CD4-positive, alpha-beta T cell (primary cell): Measurements from ENCODE around the gene PTPRF. TPM values are rescaled to one million over a fixed set of nuclear protein-coding genes. Genes with fewer than 3 reads are reported as not detected.

Experiments used
- ATAC-seq: fragments of 200-7000 bp; cut with Tn5 transposase; one replicate; pipeline ENCODE4 v1.10.0; 2022; ENCODE audit warnings: mild to moderate bottlenecking; ENCODE audit not compliant: poor library complexity
- CTCF ChIA-PET: fragments of 350-600 bp; sonication (Branson Sonifier 250); formaldehyde crosslinking; loops from one replicate; lab custom pipeline; 2021; ENCODE audit warnings: antibody characterized with exemption, inconsistent platforms; lab: Charles Lee
- POLR2A ChIA-PET: fragments of 350-600 bp; sonication (Branson Sonifier 250); formaldehyde crosslinking; loops from one replicate; lab custom pipeline; 2021; ENCODE audit warnings: antibody characterized with exemption, inconsistent platforms; lab: Charles Lee
- DNase-seq, 14 experiments: peaks; one replicate each; pipeline ENCODE4 v3.0.0-alpha.2; 2013 to 2020; ENCODE audit warnings: mixed read lengths in 2 of 14
- H3K27ac ChIP-seq, 2 donors: one replicate each; pipeline versions ENCODE4 v1.5.1 to v1.7.0; 2013; ENCODE audit warnings: low read length in 2 of 2, low read depth in 1 of 2, mild to moderate bottlenecking in 1 of 2
- H3K27me3 ChIP-seq, 2 experiments: 1 replicate in 1 of 2; 2 replicates in 1 of 2; pipeline versions ENCODE4 v1.6.1 to v1.7.0; 2013; ENCODE audit warnings: low read length in 2 of 2, control low read depth in 1 of 2, mild to moderate bottlenecking in 1 of 2, moderate library complexity in 1 of 2; ENCODE audit not compliant: insufficient read depth in 2 of 2, control insufficient read depth in 1 of 2
- H3K36me3 ChIP-seq: one replicate; pipeline ENCODE4 v1.6.1; 2013; ENCODE audit warnings: low read length, control low read depth; ENCODE audit not compliant: insufficient read depth
- H3K4me1 ChIP-seq: one replicate; pipeline ENCODE4 v1.6.1; 2013; ENCODE audit warnings: low read length, control low read depth; ENCODE audit not compliant: insufficient read depth
- H3K4me3 ChIP-seq: one replicate; pipeline ENCODE4 v1.5.1; 2013; ENCODE audit warnings: mild to moderate bottlenecking, low read length, moderate library complexity
- H3K9me3 ChIP-seq, 2 experiments: 1 replicate in 1 of 2; 2 replicates in 1 of 2; pipeline versions ENCODE4 v1.6.1 to v1.7.0; 2013; ENCODE audit warnings: low read length in 2 of 2, mild to moderate bottlenecking in 2 of 2, control low read depth in 1 of 2, moderate library complexity in 1 of 2; ENCODE audit not compliant: control insufficient read depth in 1 of 2, insufficient read depth in 1 of 2
- H3K27ac Mint-ChIP-seq: one replicate; pipeline ENCODE4 v1.8.0; 2020; ENCODE audit warnings: mixed read lengths
- H3K27me3 Mint-ChIP-seq: one replicate; pipeline ENCODE4 v1.8.0; 2021; ENCODE audit warnings: mixed read lengths
- H3K36me3 Mint-ChIP-seq: one replicate; pipeline ENCODE4 v1.8.0; 2021; ENCODE audit warnings: low read depth, mixed read lengths
- H3K4me1 Mint-ChIP-seq: one replicate; pipeline ENCODE4 v1.8.0; 2021; ENCODE audit warnings: low read depth, mixed read lengths
- H3K4me3 Mint-ChIP-seq: one replicate; pipeline ENCODE4 v1.8.0; 2020; ENCODE audit warnings: mild to moderate bottlenecking, mixed read lengths
- H3K9me3 Mint-ChIP-seq: one replicate; pipeline ENCODE4 v1.8.0; 2020; ENCODE audit warnings: mixed read lengths
- intact Hi-C, 2 experiments: fragments of 100-400 bp; cut with DNase I in 1 of 2; cut with micrococcal nuclease in 1 of 2; formaldehyde crosslinking; loops; one replicate each; pipeline versions ENCODE4 v1.15.1 to v1.9.0; 2023 to 2025; cut with DNase I, micrococcal nuclease
- total RNA-seq, 174 experiments: library from RNA in 2 of 174; stranded (reverse) in 2 of 174; gene quantifications; one replicate each; pipeline ENCODE4 v1.2.3 and lab custom pipeline; 2021 to 2026
- TF ChIP-seq, protein P1 (sequence below): fragments of 200-600 bp; IDR thresholded peaks from one replicate; pipeline ENCODE4 v1.8.0; 2022; ENCODE audit warnings: antibody characterized with exemption, mild to moderate bottlenecking

The PTPRF gene
- total RNA-seq, 2 experiments from 2014 or later, result 0.14 TPM

- Histone ChIP-seq H3K27ac (no peak overlapping the region), H3K4me1 (no peaks in the 10 kb centered on the region), H3K27me3 (peaks cover 11 to 40% of the 10 kb centered on the region in 2 experiments), H3K36me3 (no peaks in the 10 kb centered on the region), H3K9me3 (no peaks in the 10 kb centered on the region), H3K4me3 (no peak overlapping the region)
- DNase-seq (no peak), ATAC-seq (no peak)
- POLR2A ChIA-PET, result no interaction called here
- TF ChIP-seq, protein P1, sequence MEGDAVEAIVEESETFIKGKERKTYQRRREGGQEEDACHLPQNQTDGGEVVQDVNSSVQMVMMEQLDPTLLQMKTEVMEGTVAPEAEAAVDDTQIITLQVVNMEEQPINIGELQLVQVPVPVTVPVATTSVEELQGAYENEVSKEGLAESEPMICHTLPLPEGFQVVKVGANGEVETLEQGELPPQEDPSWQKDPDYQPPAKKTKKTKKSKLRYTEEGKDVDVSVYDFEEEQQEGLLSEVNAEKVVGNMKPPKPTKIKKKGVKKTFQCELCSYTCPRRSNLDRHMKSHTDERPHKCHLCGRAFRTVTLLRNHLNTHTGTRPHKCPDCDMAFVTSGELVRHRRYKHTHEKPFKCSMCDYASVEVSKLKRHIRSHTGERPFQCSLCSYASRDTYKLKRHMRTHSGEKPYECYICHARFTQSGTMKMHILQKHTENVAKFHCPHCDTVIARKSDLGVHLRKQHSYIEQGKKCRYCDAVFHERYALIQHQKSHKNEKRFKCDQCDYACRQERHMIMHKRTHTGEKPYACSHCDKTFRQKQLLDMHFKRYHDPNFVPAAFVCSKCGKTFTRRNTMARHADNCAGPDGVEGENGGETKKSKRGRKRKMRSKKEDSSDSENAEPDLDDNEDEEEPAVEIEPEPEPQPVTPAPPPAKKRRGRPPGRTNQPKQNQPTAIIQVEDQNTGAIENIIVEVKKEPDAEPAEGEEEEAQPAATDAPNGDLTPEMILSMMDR, result no peak
- Mint-ChIP-seq H3K4me1 (no peaks in the 10 kb centered on the region), H3K4me3 (no peak overlapping the region), H3K9me3 (no peaks in the 10 kb centered on the region), H3K27me3 (peaks cover 69% of the 10 kb centered on the region), H3K27ac (no peak overlapping the region), H3K36me3 (no peaks in the 10 kb centered on the region)
- CTCF ChIA-PET, result no interaction called here
- intact Hi-C loops, result no loop called here
Observed at GRCh38 chr1:43521756-43522155, 8.9 kb upstream of the PTPRF start.

DNA sequence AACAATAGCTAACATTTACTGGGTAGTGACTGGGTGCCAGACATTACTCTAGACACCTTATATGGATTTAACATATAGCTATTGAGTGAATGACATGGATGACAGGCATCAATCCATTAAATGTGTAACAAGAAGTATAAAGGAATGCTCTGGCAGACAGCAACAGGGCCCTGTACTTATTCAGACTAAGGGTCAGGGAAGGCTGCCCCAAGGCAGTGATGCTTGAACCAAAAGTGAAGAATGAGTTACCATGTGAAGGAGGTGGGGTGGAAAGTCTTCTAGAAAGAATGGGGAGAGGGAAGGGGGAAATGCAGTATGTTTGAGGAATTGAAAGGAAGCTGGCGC, 8.3 kb upstream of the PTPRF start:
- H3K36me3 Mint-ChIP-seq, result no peaks in the 10 kb centered on the region
- ATAC-seq (no peak), DNase-seq (no peak)
- Histone ChIP-seq H3K4me3 (no peak overlapping the region), H3K9me3 (no peaks in the 10 kb centered on the region), H3K27me3 (peaks cover 9 to 40% of the 10 kb centered on the region in 2 experiments), H3K27ac (no peak overlapping the region), H3K4me1 (no peaks in the 10 kb centered on the region), H3K36me3 (no peaks in the 10 kb centered on the region)
- peaks cover 66% of the 10 kb centered on the region for H3K27me3 Mint-ChIP-seq
- H3K4me3 Mint-ChIP-seq, result no peak overlapping the region
- ChIA-PET CTCF (no interaction called here), POLR2A (no interaction called here)
- no peaks in the 10 kb centered on the region for H3K4me1 Mint-ChIP-seq
- TF ChIP-seq, protein P1, result no peak
- H3K27ac Mint-ChIP-seq, result no peak overlapping the region
- intact Hi-C loops, result no loop called here
- H3K9me3 Mint-ChIP-seq, result no peaks in the 10 kb centered on the region

DNA sequence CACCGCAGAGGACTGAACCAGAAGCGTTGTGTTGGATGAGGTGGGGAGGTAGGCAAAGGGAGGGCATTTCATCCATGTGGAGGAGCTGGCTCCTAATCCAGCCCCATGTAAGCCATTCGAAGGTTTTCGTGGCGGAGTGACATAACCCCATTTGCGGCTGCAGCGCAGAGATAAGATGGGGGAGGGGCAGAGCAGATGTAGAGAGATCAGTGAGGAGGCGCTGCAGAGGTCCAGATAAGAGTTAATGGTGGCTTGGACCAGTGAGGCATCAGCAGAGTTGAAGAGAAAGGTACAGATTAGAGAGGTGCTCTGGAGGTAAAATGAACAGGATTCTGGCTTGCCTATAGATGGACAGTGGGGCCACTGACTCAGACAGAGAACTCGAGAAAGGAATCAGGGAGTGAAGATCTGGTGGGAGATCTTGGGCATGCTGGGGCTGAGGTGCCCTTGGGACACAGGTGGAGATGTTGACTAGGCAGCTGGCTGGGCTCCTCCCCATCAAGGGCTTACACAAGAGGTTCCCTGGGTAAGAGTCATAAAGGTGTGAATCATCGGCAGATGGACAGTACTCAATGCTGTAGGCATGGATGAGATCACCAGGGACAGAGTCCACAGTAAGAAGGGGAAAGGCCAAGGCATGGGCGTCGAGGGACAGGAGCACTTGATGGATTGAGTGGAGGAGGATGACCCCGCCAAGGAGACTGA, 7.8 kb upstream of the PTPRF start:
- POLR2A ChIA-PET, result no interaction called here
- H3K9me3 ChIP-seq, result no peaks in the 10 kb centered on the region
- H3K27ac ChIP-seq, result no peak overlapping the region
- H3K4me1 ChIP-seq, result no peaks in the 10 kb centered on the region
- no peaks in the 10 kb centered on the region for H3K36me3 ChIP-seq
- no peak overlapping the region for H3K4me3 Mint-ChIP-seq
- TF ChIP-seq, protein P1, result no peak
- H3K4me1 Mint-ChIP-seq, result no peaks in the 10 kb centered on the region
- H3K4me3 ChIP-seq, result no peak overlapping the region
- intact Hi-C loops, result no loop called here
- H3K27me3 Mint-ChIP-seq, result peaks cover 71% of the 10 kb centered on the region
- H3K9me3 Mint-ChIP-seq, result no peaks in the 10 kb centered on the region
- no peaks in the 10 kb centered on the region for H3K36me3 Mint-ChIP-seq
- no peak overlapping the region for H3K27ac Mint-ChIP-seq
- CTCF ChIA-PET, result no interaction called here
- DNase-seq (no peak), ATAC-seq (no peak)
- H3K27me3 ChIP-seq, result peaks cover 9 to 40% of the 10 kb centered on the region in 2 experiments
